Stimulated activated naive CD8-positive, alpha-beta T cell treated with anti-CD3 and anti-CD28 coated beads, Interleukin-15, Interleukin-2, amounts not matched to agents 100 ng/mL and 50 ng/mL, for 24 hours (primary cell): ENCODE results near the gene TMC6.
"Not testable (repeated sequence)": the region's sequence is repeated elsewhere in the genome, so short reads cannot be mapped to it uniquely, and the experiment has no call there.

Experiments
- H3K27ac Mint-ChIP-seq: one replicate; pipeline ENCODE4 v1.8.0; 2021; ENCODE audit warnings: mild to moderate bottlenecking, mixed read lengths
- H3K27me3 Mint-ChIP-seq: one replicate; pipeline ENCODE4 v1.8.0; 2021; ENCODE audit warnings: mixed read lengths
- H3K36me3 Mint-ChIP-seq: one replicate; pipeline ENCODE4 v1.8.0; 2021; ENCODE audit warnings: low read depth, mixed read lengths
- H3K4me1 Mint-ChIP-seq: one replicate; pipeline ENCODE4 v1.8.0; 2021; ENCODE audit warnings: low read depth, mixed read lengths
- H3K4me3 Mint-ChIP-seq: one replicate; pipeline ENCODE4 v1.8.0; 2021; ENCODE audit warnings: mild to moderate bottlenecking, mixed read lengths
- H3K9me3 Mint-ChIP-seq: one replicate; pipeline ENCODE4 v1.8.0; 2021; ENCODE audit warnings: mixed read lengths

TMC6 gene, protein sequence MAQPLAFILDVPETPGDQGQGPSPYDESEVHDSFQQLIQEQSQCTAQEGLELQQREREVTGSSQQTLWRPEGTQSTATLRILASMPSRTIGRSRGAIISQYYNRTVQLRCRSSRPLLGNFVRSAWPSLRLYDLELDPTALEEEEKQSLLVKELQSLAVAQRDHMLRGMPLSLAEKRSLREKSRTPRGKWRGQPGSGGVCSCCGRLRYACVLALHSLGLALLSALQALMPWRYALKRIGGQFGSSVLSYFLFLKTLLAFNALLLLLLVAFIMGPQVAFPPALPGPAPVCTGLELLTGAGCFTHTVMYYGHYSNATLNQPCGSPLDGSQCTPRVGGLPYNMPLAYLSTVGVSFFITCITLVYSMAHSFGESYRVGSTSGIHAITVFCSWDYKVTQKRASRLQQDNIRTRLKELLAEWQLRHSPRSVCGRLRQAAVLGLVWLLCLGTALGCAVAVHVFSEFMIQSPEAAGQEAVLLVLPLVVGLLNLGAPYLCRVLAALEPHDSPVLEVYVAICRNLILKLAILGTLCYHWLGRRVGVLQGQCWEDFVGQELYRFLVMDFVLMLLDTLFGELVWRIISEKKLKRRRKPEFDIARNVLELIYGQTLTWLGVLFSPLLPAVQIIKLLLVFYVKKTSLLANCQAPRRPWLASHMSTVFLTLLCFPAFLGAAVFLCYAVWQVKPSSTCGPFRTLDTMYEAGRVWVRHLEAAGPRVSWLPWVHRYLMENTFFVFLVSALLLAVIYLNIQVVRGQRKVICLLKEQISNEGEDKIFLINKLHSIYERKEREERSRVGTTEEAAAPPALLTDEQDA

GRCh38 chr17:78128551-78129350, at the start of gene TMC6:
Gene TMC6, minus strand, starts transcription at chr17:78128755. Its CDS starts 1,923 bp downstream, at chr17:78126832.
- H3K27me3 Mint-ChIP-seq: no peaks in the 10 kb centered on the region
- H3K9me3 Mint-ChIP-seq: no peaks in the 10 kb centered on the region
- H3K4me1 Mint-ChIP-seq: peaks cover 67% of the 10 kb centered on the region
- peak within 1 kb of the TSS; percentile 94 for H3K27ac Mint-ChIP-seq
- H3K4me3 Mint-ChIP-seq: peak within 1 kb of the TSS; percentile 89
- peaks cover 14% of the 10 kb centered on the region for H3K36me3 Mint-ChIP-seq

- Mint-ChIP-seq H3K27ac (no peak overlapping the region), H3K4me1 (peaks cover 61% of the 10 kb centered on the region), H3K9me3 (no peaks in the 10 kb centered on the region), H3K36me3 (peaks cover 65% of the 10 kb centered on the region), H3K4me3 (peak overlapping the region; percentile 13), H3K27me3 (no peaks in the 10 kb centered on the region)
These were observed 48.0 kb upstream of the TMC6 start for GRCh38 chr17:78176548-78177025.

DNA sequence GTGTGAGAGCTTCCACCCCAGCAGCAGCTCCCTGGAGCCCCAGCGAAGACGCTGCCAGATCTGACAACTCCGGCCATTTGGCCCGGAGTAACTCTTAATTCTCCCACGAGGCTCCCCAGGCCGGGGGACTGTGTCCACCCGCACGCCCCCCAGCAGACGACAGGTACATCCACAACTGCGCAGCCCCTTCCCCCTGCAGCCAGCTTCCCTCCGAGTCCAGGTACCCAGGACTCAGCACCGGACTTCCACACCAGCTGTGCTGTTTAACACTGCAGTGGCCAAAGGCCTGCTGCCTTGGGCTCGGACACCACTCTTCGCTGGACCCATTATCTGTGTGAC, 47.1 kb upstream of the TMC6 start:
- Mint-ChIP-seq H3K27ac (no peak overlapping the region), H3K9me3 (no peaks in the 10 kb centered on the region), H3K4me1 (peaks cover 67% of the 10 kb centered on the region)

GRCh38 chr17:78174870-78175642, 46.5 kb upstream of the TMC6 start:
- Mint-ChIP-seq H3K36me3 (peaks cover 60% of the 10 kb centered on the region), H3K9me3 (no peaks in the 10 kb centered on the region), H3K4me1 (peaks cover 67% of the 10 kb centered on the region), H3K4me3 (no peak overlapping the region), H3K27me3 (no peaks in the 10 kb centered on the region), H3K27ac (peak overlapping the region; percentile 31)

More for the DNA sequence above, 47.1 kb upstream of the TMC6 start:
- Mint-ChIP-seq H3K4me3 (no peak overlapping the region), H3K36me3 (peaks cover 64% of the 10 kb centered on the region), H3K27me3 (no peaks in the 10 kb centered on the region)

DNA sequence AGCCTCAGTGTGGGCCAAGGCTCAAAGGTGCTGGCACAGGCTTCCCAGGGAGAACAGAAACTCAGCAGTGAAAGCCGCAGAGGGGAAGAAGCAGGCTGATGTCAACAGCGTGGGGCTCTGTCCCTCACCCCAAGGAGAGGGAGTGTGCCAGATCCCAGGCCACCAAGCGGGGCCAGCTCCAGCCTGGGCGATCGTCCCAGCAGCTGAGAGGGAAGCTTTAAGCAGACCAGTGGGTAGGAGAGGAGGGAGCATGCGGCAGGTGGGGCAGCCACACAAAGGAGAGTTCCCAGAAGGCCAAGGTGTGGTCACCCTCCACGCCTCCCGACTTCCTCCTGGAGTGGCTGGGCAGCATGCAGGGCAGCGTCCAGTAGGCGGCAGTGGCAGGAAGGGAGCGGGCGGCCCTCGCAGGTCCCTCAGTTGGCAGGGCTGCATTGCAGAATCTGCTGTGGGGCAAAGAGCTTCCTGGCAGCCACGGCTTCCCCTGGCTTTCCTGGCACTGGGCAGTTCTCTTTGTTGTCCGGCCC, 45.9 kb upstream of the TMC6 start:
- Mint-ChIP-seq H3K4me1 (peaks cover 65% of the 10 kb centered on the region), H3K36me3 (peaks cover 56% of the 10 kb centered on the region)

GRCh38 chr17:78173097-78173715, 44.7 kb upstream of the TMC6 start:
- Mint-ChIP-seq H3K4me3 (peak overlapping the region; percentile 57), H3K4me1 (peaks cover 62% of the 10 kb centered on the region), H3K36me3 (peaks cover 45% of the 10 kb centered on the region)

More for the DNA sequence above, 45.9 kb upstream of the TMC6 start:
- Mint-ChIP-seq H3K27me3 (no peaks in the 10 kb centered on the region), H3K9me3 (no peaks in the 10 kb centered on the region), H3K4me3 (no peak overlapping the region), H3K27ac (peak overlapping the region; percentile 31)

GRCh38 chr17:78172249-78173051, 43.9 kb upstream of the TMC6 start:
- H3K4me1 Mint-ChIP-seq: peaks cover 65% of the 10 kb centered on the region
- H3K9me3 Mint-ChIP-seq: no peaks in the 10 kb centered on the region
- H3K4me3 Mint-ChIP-seq: peak overlapping the region; percentile 57
- H3K36me3 Mint-ChIP-seq: peaks cover 45% of the 10 kb centered on the region
- H3K27me3 Mint-ChIP-seq: no peaks in the 10 kb centered on the region
- peak overlapping the region; percentile 70 for H3K27ac Mint-ChIP-seq

More at GRCh38 chr17:78173097-78173715, 44.7 kb upstream of the TMC6 start:
- Mint-ChIP-seq H3K27ac (peak overlapping the region; percentile 70), H3K27me3 (no peaks in the 10 kb centered on the region), H3K9me3 (no peaks in the 10 kb centered on the region)

- peak overlapping the region; percentile 57 for H3K4me3 Mint-ChIP-seq
- not testable (repeated sequence) for H3K27me3 Mint-ChIP-seq, H3K9me3 Mint-ChIP-seq
- H3K36me3 Mint-ChIP-seq: peaks cover 41% of the 10 kb centered on the region
- H3K4me1 Mint-ChIP-seq: peaks cover 59% of the 10 kb centered on the region
- H3K27ac Mint-ChIP-seq: peak overlapping the region; percentile 36
These were observed 43.2 kb upstream of the TMC6 start for GRCh38 chr17:78171591-78172248.

- Mint-ChIP-seq H3K36me3 (peaks cover 41% of the 10 kb centered on the region), H3K27ac (peak overlapping the region; percentile 68), H3K4me3 (peak overlapping the region; percentile 78)
These were observed 42.4 kb upstream of the TMC6 start for GRCh38 chr17:78170692-78171590.

GRCh38 chr17:78168903-78169793, 40.6 kb upstream of the TMC6 start:
- H3K4me3 Mint-ChIP-seq: peak overlapping the region; percentile 78
- no peaks in the 10 kb centered on the region for H3K9me3 Mint-ChIP-seq
- peaks cover 34% of the 10 kb centered on the region for H3K36me3 Mint-ChIP-seq
- no peaks in the 10 kb centered on the region for H3K27me3 Mint-ChIP-seq
- H3K4me1 Mint-ChIP-seq: peaks cover 48% of the 10 kb centered on the region
- peak overlapping the region; percentile 65 for H3K27ac Mint-ChIP-seq

More at GRCh38 chr17:78170692-78171590, 42.4 kb upstream of the TMC6 start:
- no peaks in the 10 kb centered on the region for H3K9me3 Mint-ChIP-seq
- H3K4me1 Mint-ChIP-seq: peaks cover 52% of the 10 kb centered on the region
- H3K27me3 Mint-ChIP-seq: no peaks in the 10 kb centered on the region
